Measurements from ENCODE around the gene RIPPLY3.
"Not testable (repeated sequence)": the region's sequence is repeated elsewhere in the genome, so short reads cannot be mapped to it uniquely, and the experiment has no call there.

Gene RIPPLY3

DNA sequence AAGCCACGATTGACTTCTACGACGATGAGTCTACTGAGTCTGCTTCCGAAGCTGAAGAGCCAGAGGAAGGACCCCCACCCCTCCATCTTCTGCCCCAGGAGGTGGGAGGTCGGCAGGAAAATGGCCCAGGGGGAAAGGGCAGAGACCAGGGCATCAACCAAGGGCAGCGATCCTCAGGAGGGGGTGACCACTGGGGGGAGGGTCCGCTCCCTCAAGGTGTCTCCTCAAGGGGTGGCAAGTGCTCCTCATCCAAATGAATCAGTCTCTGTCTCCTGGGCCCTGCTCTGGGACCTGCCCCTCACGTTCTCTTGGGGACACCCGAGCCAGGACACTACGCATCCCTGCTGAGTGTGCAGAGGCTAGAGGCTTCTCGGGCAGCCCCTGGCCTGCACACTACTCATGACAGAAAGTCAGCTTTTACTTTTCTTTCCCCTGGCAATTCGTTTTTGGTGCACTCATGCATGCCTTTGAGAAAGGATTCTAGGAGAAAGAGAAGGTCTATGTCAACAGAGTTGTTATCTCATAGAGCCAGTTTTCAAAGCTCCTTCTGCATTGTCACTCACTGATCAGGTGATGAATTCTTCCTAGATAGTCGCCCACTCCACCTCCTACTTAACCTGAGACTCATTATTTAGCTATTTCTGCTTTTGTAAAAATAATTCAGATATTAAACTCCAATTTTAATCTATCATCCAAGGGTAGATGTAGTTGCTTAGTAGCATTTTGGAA is 11.6 kb downstream of the RIPPLY3 start:
- DNase-seq (ENCODE audit: low read depth): no peak

DNA sequence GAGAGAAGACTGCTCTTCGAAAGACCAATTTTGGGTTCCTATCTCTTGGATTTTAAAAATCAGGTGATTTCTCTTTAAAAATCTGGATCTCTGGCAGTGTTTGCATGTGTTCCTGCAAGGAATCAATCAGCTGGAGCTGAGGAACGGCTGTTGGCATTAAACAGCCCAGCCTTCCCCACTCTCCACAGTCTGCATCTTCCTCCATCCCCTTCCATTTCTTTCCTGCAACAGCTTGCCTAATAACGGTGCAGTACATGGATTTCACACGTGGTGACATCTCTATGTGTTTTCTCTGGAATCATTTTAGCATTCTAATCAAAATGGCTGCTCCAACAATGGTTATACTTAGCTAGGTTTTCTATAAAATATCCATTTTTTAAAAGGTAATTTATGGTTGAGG is 20.0 kb downstream of the RIPPLY3 start:
- no peak for DNase-seq (ENCODE audit: low read depth)

- DNase-seq (ENCODE audit: low read depth): no peak
Measured at GRCh38 chr21:37028570-37028969, 22.1 kb downstream of the RIPPLY3 start.

GRCh38 chr21:37030864-37031263 is 24.4 kb downstream of the RIPPLY3 start:
- DNase-seq (ENCODE audit: low read depth): no peak

DNA sequence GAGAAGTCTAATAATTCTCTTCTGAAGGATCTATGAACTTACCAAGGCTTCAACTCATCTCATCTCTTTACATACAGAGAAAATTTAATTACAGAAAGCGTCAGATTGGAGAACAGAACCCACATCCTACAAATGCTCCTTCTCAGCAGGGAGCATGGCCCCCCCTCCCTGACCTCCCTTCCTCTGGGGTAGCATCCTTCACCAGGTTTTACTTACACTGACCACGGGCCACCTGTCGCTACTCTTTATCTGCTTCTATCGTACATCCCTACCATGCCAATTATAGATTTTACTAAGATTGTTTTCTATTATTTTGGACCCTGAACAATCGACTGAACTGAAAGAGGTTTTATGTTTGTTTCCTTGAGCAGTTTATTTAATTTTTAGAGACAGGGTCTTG is 25.8 kb downstream of the RIPPLY3 start:
- DNase-seq (ENCODE audit: low read depth): no peak

- no peak for DNase-seq (ENCODE audit: low read depth)
Measured at GRCh38 chr21:37032877-37033471, 26.5 kb downstream of the RIPPLY3 start.

- DNase-seq (ENCODE audit: low read depth): not testable (repeated sequence)
Measured at GRCh38 chr21:37034394-37034793, 27.9 kb downstream of the RIPPLY3 start.

- DNase-seq (ENCODE audit: low read depth): no peak
Measured at GRCh38 chr21:37036177-37036576, 29.7 kb downstream of the RIPPLY3 start.

- DNase-seq (ENCODE audit: low read depth): no peak
Measured at GRCh38 chr21:37039411-37040075, 33.0 kb downstream of the RIPPLY3 start.

DNA sequence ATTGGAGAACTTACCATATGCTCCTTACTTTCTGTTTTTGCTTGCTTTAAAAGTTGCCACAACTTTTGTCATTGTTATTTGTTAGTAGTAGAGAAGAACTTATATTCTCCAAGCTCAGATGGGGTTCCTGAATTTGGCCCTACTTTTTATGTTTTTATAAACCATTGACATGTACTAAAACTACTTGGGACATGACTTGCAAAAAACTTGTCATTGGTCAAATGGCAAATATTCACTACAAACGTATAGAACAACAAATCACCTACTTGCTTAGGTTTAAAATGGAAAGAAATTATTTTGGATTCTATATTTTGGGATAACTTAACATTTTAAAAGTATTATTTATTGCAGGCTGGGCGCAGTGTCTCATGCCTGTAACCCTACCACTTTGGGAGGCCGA is 33.7 kb downstream of the RIPPLY3 start:
- DNase-seq (ENCODE audit: low read depth): no peak

DNA sequence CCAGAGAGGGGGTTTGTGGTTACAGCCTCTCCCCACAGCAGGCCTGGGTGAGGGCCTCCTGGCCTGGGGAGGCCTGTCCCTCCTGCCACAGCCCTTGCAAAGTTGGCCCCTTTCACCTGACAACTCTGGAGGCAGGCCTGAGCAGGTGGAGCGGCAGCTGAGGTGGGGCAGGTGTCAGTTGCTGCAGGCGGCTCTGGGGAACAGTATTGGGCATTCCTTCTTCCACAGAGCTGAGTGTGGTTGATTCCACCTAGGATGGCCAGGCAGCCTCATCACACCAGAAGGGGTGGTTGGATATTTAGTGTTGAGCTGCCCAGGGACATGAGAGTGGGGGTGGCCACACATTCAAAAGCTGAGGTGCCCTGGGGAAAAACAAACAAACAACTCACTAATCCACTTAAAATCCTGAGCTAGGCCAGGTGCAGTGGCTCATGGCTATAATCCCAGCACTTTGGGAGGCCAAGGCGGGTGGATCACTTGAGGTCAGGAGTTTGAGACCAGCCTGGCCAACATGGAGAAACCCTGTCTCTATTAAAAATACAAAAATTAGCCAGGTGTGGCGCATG is 35.3 kb downstream of the RIPPLY3 start:
- no peak for DNase-seq (ENCODE audit: low read depth)

GRCh38 chr21:37043818-37044217 is 37.3 kb downstream of the RIPPLY3 start:
- no peak for DNase-seq (ENCODE audit: low read depth)

GRCh38 chr21:37044643-37045042 is 38.1 kb downstream of the RIPPLY3 start:
- no peak for DNase-seq (ENCODE audit: low read depth)

DNA sequence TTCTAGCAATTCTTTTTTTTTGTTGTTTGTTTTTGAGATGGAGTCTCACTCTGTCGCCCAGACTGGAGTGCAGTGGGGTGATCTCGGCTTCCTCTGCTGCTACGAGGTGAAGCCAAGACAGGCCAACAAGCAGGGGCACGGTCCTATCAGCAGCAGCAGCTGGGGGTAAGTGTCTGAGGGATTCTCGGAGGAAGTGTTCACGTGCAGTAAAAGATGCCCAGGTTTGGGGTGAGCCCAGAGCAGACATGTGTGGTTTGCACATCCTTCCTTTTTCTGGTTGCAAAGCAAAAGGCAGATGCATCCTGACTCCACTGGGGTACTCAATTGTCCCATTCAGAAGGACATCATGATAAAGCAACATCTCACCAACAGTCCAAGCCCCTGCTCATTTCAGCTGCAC is 38.6 kb downstream of the RIPPLY3 start:
- no peak for DNase-seq (ENCODE audit: low read depth)

DNA sequence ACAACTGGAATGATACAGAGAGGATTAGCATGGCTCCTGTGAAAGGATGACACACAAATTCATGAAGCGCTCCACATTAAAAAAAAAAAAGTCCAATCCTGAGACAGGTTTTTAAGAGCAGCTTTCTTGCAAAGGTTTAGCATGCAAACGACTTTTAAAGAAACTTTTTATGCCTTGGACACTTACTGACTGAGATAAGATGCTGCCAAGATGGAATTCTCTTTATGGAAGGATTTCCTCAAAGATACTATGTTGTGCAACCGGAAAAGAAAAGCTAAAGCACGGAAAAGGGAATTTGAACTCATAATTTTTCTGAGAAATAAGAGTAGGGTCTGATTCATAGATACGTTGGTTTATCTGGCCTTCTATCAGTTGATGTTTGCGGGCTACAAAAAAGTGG is 39.1 kb downstream of the RIPPLY3 start:
- DNase-seq (ENCODE audit: low read depth): no peak

GRCh38 chr21:37047079-37047478 is 40.6 kb downstream of the RIPPLY3 start:
- DNase-seq (ENCODE audit: low read depth): no peak

DNA sequence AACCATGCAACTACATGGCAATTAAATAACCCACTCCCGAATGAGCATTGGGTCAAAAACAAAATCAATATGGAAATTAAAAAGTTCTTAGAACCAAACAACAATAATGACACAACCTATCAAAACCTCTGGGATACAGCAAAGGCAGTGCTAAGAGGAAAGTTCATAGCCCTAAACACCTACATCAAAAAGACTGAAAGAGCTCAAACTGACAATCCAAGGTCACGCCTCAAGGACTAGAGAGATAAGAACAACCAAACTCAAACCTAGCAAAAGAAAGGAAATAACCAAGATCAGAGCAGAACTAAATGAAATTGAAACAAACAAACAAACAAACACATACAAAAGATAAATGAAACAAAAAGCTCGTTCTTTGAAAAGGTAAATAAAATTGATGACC is 43.2 kb downstream of the RIPPLY3 start:
- DNase-seq (ENCODE audit: low read depth): not testable (repeated sequence)

- no peak for DNase-seq (ENCODE audit: low read depth)
Measured at GRCh38 chr21:37055271-37055855, 48.9 kb downstream of the RIPPLY3 start.

- no peak for DNase-seq (ENCODE audit: low read depth)
Measured at GRCh38 chr21:37057614-37058013, 51.1 kb downstream of the RIPPLY3 start.

DNA sequence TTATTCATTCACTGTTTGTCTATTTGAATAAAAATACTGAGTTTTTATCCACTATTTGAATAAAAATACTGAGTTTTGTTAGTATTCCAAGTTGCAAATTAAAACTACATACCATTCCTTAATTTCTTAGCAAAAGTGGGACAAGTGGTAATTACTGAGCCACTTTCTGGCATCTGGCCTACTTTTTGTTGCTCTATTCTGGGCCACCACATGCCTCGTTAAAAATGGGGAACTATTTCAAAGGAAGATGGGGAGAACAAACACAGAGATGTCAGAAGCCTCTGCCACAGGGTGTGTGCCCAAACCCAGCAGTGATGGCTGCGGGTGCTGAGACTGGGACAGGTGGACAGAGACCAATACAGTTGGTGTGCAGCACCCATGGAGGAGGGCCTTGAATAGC is 51.8 kb downstream of the RIPPLY3 start:
- no peak for DNase-seq (ENCODE audit: low read depth)

DNA sequence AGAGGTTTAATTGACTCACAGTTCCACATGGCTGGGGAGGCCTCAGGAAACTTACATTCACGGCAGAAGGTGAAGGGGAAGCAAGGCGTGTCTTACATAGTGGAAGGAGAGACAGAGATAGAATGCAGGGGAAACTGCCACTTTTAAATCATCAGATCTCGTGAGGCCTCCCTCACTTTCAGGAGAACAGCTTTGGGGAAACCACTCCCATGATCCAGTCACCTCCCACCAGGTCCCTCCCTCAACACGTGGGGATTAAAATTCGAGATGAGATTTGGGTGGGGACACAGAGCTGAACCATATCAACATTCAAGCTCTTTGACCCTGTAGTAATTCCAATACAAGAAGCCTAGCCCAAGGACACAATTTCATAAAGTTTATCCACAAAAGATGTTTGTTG is 52.7 kb downstream of the RIPPLY3 start:
- DNase-seq (ENCODE audit: low read depth): no peak

DNA sequence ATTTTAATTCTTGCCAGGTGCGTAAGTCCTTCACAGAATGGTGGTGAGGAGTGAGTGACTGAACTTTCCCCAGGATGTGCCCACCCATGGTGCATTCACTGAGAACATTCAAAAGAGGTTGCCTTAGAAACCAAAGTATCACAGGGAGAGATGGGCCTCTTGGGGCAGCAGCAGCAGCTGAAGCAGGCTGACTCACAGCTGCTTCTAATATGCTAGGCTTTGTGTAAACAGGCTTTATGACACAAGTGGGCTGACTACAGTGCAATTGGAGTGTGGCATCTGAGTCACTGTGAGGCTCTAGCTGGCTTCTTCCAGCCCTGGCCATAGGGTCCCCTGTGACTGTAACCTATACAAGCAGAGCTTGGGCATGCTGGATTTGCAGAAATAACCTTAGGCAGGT is 53.8 kb downstream of the RIPPLY3 start:
- no peak for DNase-seq (ENCODE audit: low read depth)

Measured in stimulated activated CD8-positive, alpha-beta memory T cell treated with anti-CD3 and anti-CD28 coated beads, Interleukin-7, amount 100 ng/mL, for 24 hours (primary cell).